Upper lobe of left lung (tissue), 6 donors: ENCODE measurements around the gene GSTA3. TPM values are rescaled to one million over a fixed set of nuclear protein-coding genes. Genes with fewer than 3 reads are reported as not detected.

ENCODE experiments used
- ATAC-seq, 2 donors: fragments of 200-7000 bp; cut with Tn5 transposase; one replicate each; pipeline ENCODE4 v1.9.1; 2022; ENCODE audit warnings: mild to moderate bottlenecking in 2 of 2, moderate library complexity in 2 of 2; ENCODE audit not compliant: low FRiP score in 2 of 2
- DNase-seq, 2 donors: peaks; one replicate each; pipeline ENCODE4 v3.0.0-alpha.2; 2019 to 2020
- H3K27ac ChIP-seq, 4 donors: fragments of 200-600 bp; sonication (generic); one replicate each; pipeline ENCODE4 v1.5.1; 2016 to 2019
- H3K27me3 ChIP-seq, 4 donors: fragments of 200-600 bp; sonication (generic); one replicate each; pipeline ENCODE4 v1.5.1; 2017 to 2019
- H3K36me3 ChIP-seq, 4 donors: fragments of 200-600 bp; sonication (generic); one replicate each; pipeline ENCODE4 v1.5.1; 2016 to 2019
- H3K4me1 ChIP-seq, 4 donors: fragments of 200-600 bp; sonication (generic); one replicate each; pipeline ENCODE4 v1.5.1; 2018 to 2019
- H3K4me3 ChIP-seq, 4 donors: fragments of 200-600 bp; sonication (generic); one replicate each; pipeline ENCODE4 v1.5.1; 2017 to 2019; ENCODE audit warnings: mild to moderate bottlenecking in 2 of 4, moderate library complexity in 1 of 4
- H3K9me3 ChIP-seq, 4 donors: fragments of 200-600 bp; sonication (generic); one replicate each; pipeline ENCODE4 v1.5.1; 2018 to 2019
- EP300 ChIP-seq, 4 donors: sonication (generic); formaldehyde crosslinking; IDR thresholded peaks; one replicate each; pipeline ENCODE4 v1.5.1; 2017; ENCODE audit warnings: antibody characterized with exemption in 4 of 4, control low read depth in 2 of 4
- POLR2A ChIP-seq, 4 donors: fragments of 450-650 bp; IDR thresholded peaks; one replicate each; pipeline ENCODE4 v1.5.1; 2016 to 2017; ENCODE audit warnings: antibody characterized with exemption in 4 of 4, mild to moderate bottlenecking in 2 of 4
- POLR2AphosphoS5 ChIP-seq, 2 donors: sonication (generic); formaldehyde crosslinking; IDR thresholded peaks; one replicate each; pipeline ENCODE4 v1.5.1; 2017; ENCODE audit warnings: antibody characterized with exemption in 2 of 2
- WGBS, 2 donors: methylation state at CpG; one replicate each; pipeline ENCODE4 v1.1.5; 2017 to 2018; 5-methylcytosine and 5-hydroxymethylcytosine counted together
- total RNA-seq, 6 donors: library from RNA; depleted of rRNA in 4 of 6; stranded (reverse); fragments of >200 nt in 4 of 6; gene quantifications; one replicate each; pipeline versions ENCODE4 v1.1.0 to v1.2.1, GENCODE V29; 2016 to 2021
- TF ChIP-seq, protein P1 (sequence below), 6 experiments: fragments of 450-650 bp in 4 of 6; fragments of 200-600 bp in 2 of 6; sonication (generic) in 2 of 6; IDR thresholded peaks; one replicate each; pipeline ENCODE4 v1.5.1; 2016 to 2019; ENCODE audit warnings: antibody characterized with exemption in 6 of 6
- donor health status: DM: no; HTN: no; CAD: no; lungs with moderate emphysema.
- donor health status: DM: no; HTN: yes; CAD: no; lungs with severe emphysema.

The GSTA3 gene
- total RNA-seq, 6 donors from 2014 or later = 0.46 to 2.0 (median 0.57) TPM; not detected in 1

DNA sequence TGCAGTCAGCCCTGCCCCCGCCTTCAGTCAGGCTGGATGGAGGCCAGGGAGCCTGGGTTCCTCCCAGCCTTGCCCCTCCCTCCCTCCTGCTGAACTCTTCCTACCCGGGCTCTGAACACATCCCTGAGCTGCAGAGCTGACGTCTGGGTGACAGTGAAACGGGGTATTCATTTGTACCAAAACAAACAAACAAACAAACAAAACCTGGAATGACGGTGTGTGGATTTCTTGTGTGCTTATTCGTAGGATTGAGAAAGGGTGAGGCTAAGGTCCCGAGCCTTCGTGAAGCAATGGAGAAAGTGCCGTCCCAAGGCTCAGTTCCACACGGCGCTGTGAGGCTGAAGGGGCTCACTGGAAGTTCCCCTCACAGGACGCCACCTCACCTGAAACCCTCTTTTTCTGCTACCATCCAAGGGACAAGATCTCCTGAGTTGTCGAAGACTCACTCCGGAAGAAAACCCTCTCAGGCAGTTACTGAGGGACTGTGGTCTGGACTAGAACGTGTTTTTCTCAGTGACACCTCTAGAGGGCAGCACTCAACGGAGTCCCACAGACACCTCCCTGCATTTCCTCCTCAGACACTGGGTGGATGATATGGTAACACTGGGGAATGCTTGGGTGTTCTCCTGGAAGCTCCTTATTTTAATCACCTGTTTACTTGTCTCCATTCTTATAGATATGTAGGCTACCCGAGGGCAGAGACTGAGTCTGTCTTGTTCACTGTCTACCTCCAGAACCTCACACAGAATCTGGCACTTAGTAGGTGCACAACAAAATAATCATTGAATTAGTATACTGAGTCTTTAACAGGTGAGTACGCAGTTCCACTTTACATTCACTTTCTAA is 27.3 kb downstream of the GSTA3 start:
- Histone ChIP-seq H3K4me1 (peaks cover 4 to 8% (median 6%) of the 10 kb centered on the region in 4 donors), H3K27me3 (no peaks in the 10 kb centered on the region), H3K4me3 (peak overlapping the region; percentile 26 to 61 (median 54)), H3K36me3 (no peaks in the 10 kb centered on the region), H3K9me3 (no peaks in the 10 kb centered on the region), H3K27ac (peak overlapping the region; percentile 43 to 88 (median 70))
- DNase-seq (peak in 1 of 2 donors; percentile 77), ATAC-seq (peak; percentile 97 to 98)
- TF ChIP-seq POLR2A (IDR thresholded peaks at IDR 0.05) (peak in 1 of 4 donors; percentile 35), POLR2AphosphoS5 (IDR thresholded peaks at IDR 0.05) (no peak)
- TF ChIP-seq, protein P1, sequence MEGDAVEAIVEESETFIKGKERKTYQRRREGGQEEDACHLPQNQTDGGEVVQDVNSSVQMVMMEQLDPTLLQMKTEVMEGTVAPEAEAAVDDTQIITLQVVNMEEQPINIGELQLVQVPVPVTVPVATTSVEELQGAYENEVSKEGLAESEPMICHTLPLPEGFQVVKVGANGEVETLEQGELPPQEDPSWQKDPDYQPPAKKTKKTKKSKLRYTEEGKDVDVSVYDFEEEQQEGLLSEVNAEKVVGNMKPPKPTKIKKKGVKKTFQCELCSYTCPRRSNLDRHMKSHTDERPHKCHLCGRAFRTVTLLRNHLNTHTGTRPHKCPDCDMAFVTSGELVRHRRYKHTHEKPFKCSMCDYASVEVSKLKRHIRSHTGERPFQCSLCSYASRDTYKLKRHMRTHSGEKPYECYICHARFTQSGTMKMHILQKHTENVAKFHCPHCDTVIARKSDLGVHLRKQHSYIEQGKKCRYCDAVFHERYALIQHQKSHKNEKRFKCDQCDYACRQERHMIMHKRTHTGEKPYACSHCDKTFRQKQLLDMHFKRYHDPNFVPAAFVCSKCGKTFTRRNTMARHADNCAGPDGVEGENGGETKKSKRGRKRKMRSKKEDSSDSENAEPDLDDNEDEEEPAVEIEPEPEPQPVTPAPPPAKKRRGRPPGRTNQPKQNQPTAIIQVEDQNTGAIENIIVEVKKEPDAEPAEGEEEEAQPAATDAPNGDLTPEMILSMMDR (IDR thresholded peaks at IDR 0.05) = peak; percentile 66 to 82 (median 76)
- WGBS, 2 donors = 9 to 13% methylated on average over 17 to 18 of the region's 18 CpGs

DNA sequence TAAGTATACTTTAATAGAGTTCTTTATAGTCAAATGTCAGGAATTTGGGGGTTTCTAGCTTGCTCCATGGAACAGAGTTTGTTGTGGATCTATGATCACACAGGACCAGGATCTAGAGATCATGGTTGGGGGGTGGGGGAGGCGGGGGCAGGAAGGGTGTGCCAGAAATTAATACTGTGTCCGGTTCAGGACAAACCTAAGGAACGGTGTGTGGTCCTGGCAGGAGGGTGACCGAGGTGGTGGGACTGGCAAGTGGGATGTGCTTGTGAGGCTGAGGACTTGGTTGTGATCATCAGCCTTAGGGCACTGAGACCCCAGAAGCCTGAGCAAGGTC is 27.9 kb downstream of the GSTA3 start:
- DNase-seq (peak in 1 of 2 donors; percentile 22), ATAC-seq (peak; percentile 24 to 38)
- H3K4me3 ChIP-seq = peak overlapping the region in 3 of 4 donors; percentile 48 to 61 (median 60)
- TF ChIP-seq, protein P1 (IDR thresholded peaks at IDR 0.05) = no peak
- no peak for TF ChIP-seq POLR2AphosphoS5 (IDR thresholded peaks at IDR 0.05)
- no peak for TF ChIP-seq EP300 (IDR thresholded peaks at IDR 0.05)
- TF ChIP-seq POLR2A (IDR thresholded peaks at IDR 0.05) = no peak
- H3K9me3 ChIP-seq = no peaks in the 10 kb centered on the region
- H3K27me3 ChIP-seq = no peaks in the 10 kb centered on the region
- H3K27ac ChIP-seq = peak overlapping the region in 2 of 4 donors; percentile 80 to 88
- H3K36me3 ChIP-seq = no peaks in the 10 kb centered on the region
- peaks cover 4 to 9% (median 6%) of the 10 kb centered on the region in 4 donors for H3K4me1 ChIP-seq
- 39 to 67% methylated on average over 4 of the region's 4 CpGs for WGBS, 2 donors

DNA sequence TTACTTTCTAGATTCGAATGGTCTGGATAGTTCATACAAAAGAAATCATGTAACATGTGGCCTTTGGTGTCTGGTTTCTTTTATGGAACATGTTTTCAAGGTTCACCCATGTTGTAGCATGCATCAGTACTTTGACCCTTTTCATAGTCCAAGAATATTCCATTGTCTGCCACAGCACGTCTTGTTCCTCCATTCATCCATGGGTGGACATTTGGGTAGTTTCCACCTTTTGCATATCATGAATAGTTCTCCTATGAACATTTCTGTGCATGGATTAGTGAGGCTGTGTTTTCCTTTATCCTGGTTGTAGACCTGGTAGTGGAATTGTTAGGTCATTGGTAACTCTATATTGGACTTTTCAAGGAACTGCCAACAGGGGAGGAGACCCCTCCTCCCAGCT is 31.7 kb downstream of the GSTA3 start:
- TF ChIP-seq POLR2A (IDR thresholded peaks at IDR 0.05) = no peak
- no peak for TF ChIP-seq POLR2AphosphoS5 (IDR thresholded peaks at IDR 0.05)
- TF ChIP-seq, protein P1 (IDR thresholded peaks at IDR 0.05) = no peak
- no peak for TF ChIP-seq EP300 (IDR thresholded peaks at IDR 0.05)
- DNase-seq (no peak), ATAC-seq (no peak)
- peaks cover 4 to 12% (median 6%) of the 10 kb centered on the region in 4 donors for H3K4me1 ChIP-seq
- H3K9me3 ChIP-seq = no peaks in the 10 kb centered on the region
- no peak overlapping the region for H3K4me3 ChIP-seq
- H3K27ac ChIP-seq = no peak overlapping the region
- no peaks in the 10 kb centered on the region for H3K27me3 ChIP-seq
- H3K36me3 ChIP-seq = no peaks in the 10 kb centered on the region
- 76 to 78% methylated on average over 2 of the region's 2 CpGs for WGBS, 2 donors

DNA sequence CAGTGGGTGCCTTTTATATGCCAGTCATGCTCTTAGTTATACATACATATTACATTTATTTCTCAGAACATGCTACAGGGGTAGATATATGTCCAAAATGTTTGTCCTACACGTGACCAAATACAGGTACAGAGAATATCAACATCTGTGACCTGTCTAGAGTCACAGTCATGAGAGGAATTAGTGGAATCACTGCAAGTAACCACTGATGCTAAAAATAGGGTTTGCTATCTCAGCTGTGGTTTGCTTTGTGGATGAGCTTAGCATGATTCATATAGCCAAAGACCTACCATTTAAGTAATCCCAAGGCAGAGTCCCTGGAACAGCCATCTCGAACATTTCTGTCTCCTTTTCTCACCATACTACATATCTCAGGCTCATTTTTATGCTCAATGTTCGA is 32.3 kb downstream of the GSTA3 start:
- ATAC-seq (no peak), DNase-seq (no peak)
- Histone ChIP-seq H3K36me3 (no peaks in the 10 kb centered on the region), H3K27me3 (no peaks in the 10 kb centered on the region), H3K4me3 (no peak overlapping the region), H3K4me1 (peaks cover 4 to 12% (median 6%) of the 10 kb centered on the region in 4 donors), H3K9me3 (no peaks in the 10 kb centered on the region), H3K27ac (no peak overlapping the region)
- TF ChIP-seq POLR2AphosphoS5 (IDR thresholded peaks at IDR 0.05) = no peak
- 78 to 81% methylated on average over 3 of the region's 3 CpGs for WGBS, 2 donors

DNA sequence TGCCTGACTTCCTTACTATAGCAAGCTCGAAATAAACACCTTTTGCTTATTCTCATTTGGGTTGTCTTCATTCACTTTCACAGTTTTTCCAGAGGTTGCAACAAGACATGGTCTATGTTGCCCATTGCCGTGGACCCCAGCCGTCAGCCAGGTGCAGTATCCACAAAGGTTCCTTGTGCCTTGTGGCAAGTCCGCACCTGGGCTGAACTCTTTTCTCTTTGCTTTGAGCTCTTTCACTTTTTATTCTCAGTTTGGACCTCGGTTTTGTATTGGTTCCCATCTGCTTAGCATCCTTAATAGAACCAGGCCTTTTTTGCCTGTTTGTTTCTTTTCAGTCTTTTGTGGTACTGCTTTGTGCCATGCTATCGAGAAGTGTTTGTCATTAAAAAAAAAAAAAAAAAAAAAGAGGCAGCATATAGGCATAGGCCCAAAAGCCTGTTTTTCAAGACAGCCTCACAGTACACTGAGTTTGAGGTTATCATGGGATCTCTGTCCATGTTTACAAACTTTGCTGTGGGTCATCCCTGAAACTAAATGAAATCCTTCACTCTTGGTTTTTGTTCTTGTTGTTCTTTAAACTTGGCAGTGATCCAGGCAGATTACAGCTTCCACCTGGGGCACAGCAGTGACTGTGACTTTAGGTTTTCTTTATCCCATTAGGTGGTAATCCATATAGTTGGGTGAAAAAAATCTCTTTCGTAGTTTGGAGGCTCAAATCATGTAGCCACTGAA is 33.3 kb downstream of the GSTA3 start:
- H3K4me1 ChIP-seq = peaks cover 0 to 6% (median under 1%) of the 10 kb centered on the region in 4 donors
- DNase-seq (no peak), ATAC-seq (no peak)
- H3K27me3 ChIP-seq = no peaks in the 10 kb centered on the region
- H3K27ac ChIP-seq = no peak overlapping the region
- no peak overlapping the region for H3K4me3 ChIP-seq
- TF ChIP-seq POLR2AphosphoS5 (IDR thresholded peaks at IDR 0.05) (no peak), EP300 (IDR thresholded peaks at IDR 0.05) (no peak), POLR2A (IDR thresholded peaks at IDR 0.05) (no peak)
- TF ChIP-seq, protein P1 (IDR thresholded peaks at IDR 0.05) = no peak
- 87 to 89% methylated on average over 7 of the region's 7 CpGs for whole genome bisulfite sequencing, 2 donors
- no peaks in the 10 kb centered on the region for H3K9me3 ChIP-seq
- H3K36me3 ChIP-seq = no peaks in the 10 kb centered on the region
